GM23248 (cell line): ENCODE results near the gene SYK. TPM values are rescaled to one million over a fixed set of nuclear protein-coding genes. Genes with fewer than 3 reads are reported as not detected.
"Not testable (repeated sequence)": the region's sequence is repeated elsewhere in the genome, so short reads cannot be mapped to it uniquely, and the experiment has no call there.

Experiments
- DNase-seq: peaks from one replicate; pipeline ENCODE4 v3.0.0-alpha.2; 2015
- H2AFZ ChIP-seq: fragments of 200-600 bp; sonication (generic); 2 replicates; pipeline ENCODE4 v1.6.1; 2016; ENCODE audit warnings: antibody characterized with exemption
- H3F3A ChIP-seq: fragments of 200-600 bp; sonication (generic); 2 replicates; pipeline ENCODE4 v1.6.1; 2016; ENCODE audit warnings: mild to moderate bottlenecking, antibody characterized with exemption, mixed run types; ENCODE audit not compliant: insufficient read depth
- H3K27ac ChIP-seq: fragments of 200-600 bp; sonication (generic); 2 replicates; pipeline ENCODE4 v1.5.1; 2016; ENCODE audit warnings: mild to moderate bottlenecking
- H3K27me3 ChIP-seq: fragments of 200-600 bp; sonication (generic); replicated peaks from 2 replicates; pipeline ENCODE4 v1.6.1; 2016; ENCODE audit warnings: mild to moderate bottlenecking; ENCODE audit not compliant: insufficient read depth
- H3K36me3 ChIP-seq: fragments of 200-600 bp; sonication (generic); 2 replicates; pipeline ENCODE4 v1.6.1; 2016; ENCODE audit warnings: low read depth, mild to moderate bottlenecking
- H3K4me1 ChIP-seq: fragments of 200-600 bp; sonication (generic); 2 replicates; pipeline ENCODE4 v1.6.1; 2016; ENCODE audit warnings: mild to moderate bottlenecking; ENCODE audit not compliant: insufficient read depth
- H3K4me2 ChIP-seq: fragments of 200-600 bp; sonication (generic); one replicate; pipeline ENCODE4 v1.6.1; 2016; ENCODE audit warnings: mild to moderate bottlenecking; ENCODE audit not compliant: unreplicated experiment
- H3K4me3 ChIP-seq: fragments of 200-600 bp; sonication (generic); 2 replicates; pipeline ENCODE4 v1.5.1; 2016; ENCODE audit warnings: mild to moderate bottlenecking
- H3K79me2 ChIP-seq: fragments of 200-600 bp; sonication (generic); 2 replicates; pipeline ENCODE4 v1.6.1; 2016; ENCODE audit warnings: mild to moderate bottlenecking; ENCODE audit not compliant: insufficient read depth
- H3K9ac ChIP-seq: fragments of 200-600 bp; sonication (generic); 2 replicates; pipeline ENCODE4 v1.6.1; 2016; ENCODE audit warnings: mild to moderate bottlenecking
- H3K9me2 ChIP-seq: fragments of 200-600 bp; sonication (generic); 2 replicates; pipeline ENCODE4 v1.6.1; 2016; ENCODE audit warnings: mixed run types, mild to moderate bottlenecking, moderate library complexity; ENCODE audit not compliant: insufficient read depth
- H3K9me3 ChIP-seq: fragments of 200-600 bp; sonication (generic); one replicate; pipeline ENCODE4 v1.6.1; 2017; ENCODE audit warnings: low read depth
- H4K20me1 ChIP-seq: fragments of 200-600 bp; sonication (generic); 2 replicates; pipeline ENCODE4 v1.6.0; 2016; ENCODE audit not compliant: insufficient read depth
- EZH2 ChIP-seq: fragments of 200-600 bp; sonication (generic); IDR thresholded peaks from 2 replicates; pipeline ENCODE4 v1.6.1; 2018; ENCODE audit warnings: antibody characterized with exemption, mild to moderate bottlenecking; ENCODE audit not compliant: insufficient read depth, poor library complexity, severe bottlenecking
- EZH2phosphoT487 ChIP-seq: fragments of 200-600 bp; sonication (generic); IDR thresholded peaks from 2 replicates; pipeline ENCODE4 v1.6.1; 2018; ENCODE audit warnings: antibody characterized with exemption, moderate library complexity, mild to moderate bottlenecking, low read depth; ENCODE audit not compliant: insufficient read depth
- WGBS, 2 experiments: methylation state at CpG; one replicate each; pipeline ENCODE4 v1.1.6; 2015 to 2017; ENCODE audit warnings: low lambda C conversion rate in 2 of 2, low coverage in 1 of 2; ENCODE audit errors: missing lambda C conversion rate in 2 of 2; 5-methylcytosine and 5-hydroxymethylcytosine counted together
- in situ Hi-C: fragments of 300-500 bp; cut with MboI; formaldehyde crosslinking; loops from 2 replicates; pipeline ENCODE4 v1.15.0; 2020
- polyA plus RNA-seq: library from polyadenylated mRNA; unstranded; fragments of >200 nt; fragmentation: Nextera tagmentation; extraction: Ambion mirVana; gene quantifications from 2 replicates; pipeline ENCODE4 v1.2.1, GENCODE V29; 2016
- total RNA-seq: library from RNA; depleted of rRNA; stranded (reverse); fragments of >200 nt; shearing (Covaris generic); gene quantifications from 2 replicates; pipeline ENCODE4 v1.2.3, GENCODE V29; 2014

The SYK gene
- total and polyA plus RNA-seq, 2 experiments from 2014 or later: not detected

GRCh38 chr9:90789862-90790261, 11.8 kb upstream of the SYK start:
- Histone ChIP-seq H3K79me2 (no peaks in the 10 kb centered on the region), H3K4me1 (no peaks in the 10 kb centered on the region), H3K9me3 (no peaks in the 10 kb centered on the region), H3K36me3 (no peaks in the 10 kb centered on the region), H2AFZ (no peak overlapping the region), H3K9ac (no peak overlapping the region), H3K27ac (no peak overlapping the region), H3F3A (no peaks in the 10 kb centered on the region), H3K4me3 (no peak overlapping the region), H3K4me2 (no peak overlapping the region), H3K9me2 (no peaks in the 10 kb centered on the region), H3K27me3 (no peaks in the 10 kb centered on the region), H4K20me1 (no peaks in the 10 kb centered on the region)
- 14% methylated on average over 4 of the region's 4 CpGs for WGBS, 2 experiments
- in situ Hi-C loops: no loop called here
- no peak for TF ChIP-seq EZH2phosphoT487
- no peak for TF ChIP-seq EZH2
- no peak for DNase-seq

GRCh38 chr9:90793024-90793423, 8.6 kb upstream of the SYK start:
- H3K9ac ChIP-seq, H3K9me3 ChIP-seq, H3K36me3 ChIP-seq, H3K27ac ChIP-seq, H3K9me2 ChIP-seq, H3K4me1 ChIP-seq, H3F3A ChIP-seq, H3K4me3 ChIP-seq, H2AFZ ChIP-seq, in situ Hi-C loops, H4K20me1 ChIP-seq, H3K79me2 ChIP-seq, H3K4me2 ChIP-seq, DNase-seq, H3K27me3 ChIP-seq: not testable (repeated sequence)
- WGBS, 2 experiments: 25 to 47% methylated on average over 2 to 3 of the region's 3 CpGs

- H3F3A ChIP-seq: no peaks in the 10 kb centered on the region
- TF ChIP-seq EZH2phosphoT487 (no peak), EZH2 (no peak)
- DNase-seq: no peak
- no peak overlapping the region for H3K27ac ChIP-seq
- no peaks in the 10 kb centered on the region for H3K4me1 ChIP-seq
- H3K9me2 ChIP-seq: no peaks in the 10 kb centered on the region
- no peak overlapping the region for H3K9ac ChIP-seq
- H4K20me1 ChIP-seq: no peaks in the 10 kb centered on the region
- H3K79me2 ChIP-seq: no peaks in the 10 kb centered on the region
- H3K9me3 ChIP-seq: no peaks in the 10 kb centered on the region
- H3K27me3 ChIP-seq: no peaks in the 10 kb centered on the region
- H3K4me2 ChIP-seq: no peak overlapping the region
- no peak overlapping the region for H3K4me3 ChIP-seq
- in situ Hi-C loops: no loop called here
- H3K36me3 ChIP-seq: no peaks in the 10 kb centered on the region
- H2AFZ ChIP-seq: no peak overlapping the region
- 35 to 41% methylated on average over 2 of the region's 2 CpGs for WGBS, 2 experiments
Observed at GRCh38 chr9:90793729-90794128, 7.9 kb upstream of the SYK start.

GRCh38 chr9:90795084-90795483, 6.5 kb upstream of the SYK start:
- Histone ChIP-seq H4K20me1 (no peaks in the 10 kb centered on the region), H3K79me2 (no peaks in the 10 kb centered on the region), H3K27me3 (peaks cover 2% of the 10 kb centered on the region; the same call in 1 of the 2 replicates), H3K9ac (no peak overlapping the region), H3F3A (no peaks in the 10 kb centered on the region), H3K27ac (no peak overlapping the region), H3K9me2 (no peaks in the 10 kb centered on the region), H3K36me3 (no peaks in the 10 kb centered on the region), H3K9me3 (no peaks in the 10 kb centered on the region), H3K4me1 (no peaks in the 10 kb centered on the region), H3K4me2 (no peak overlapping the region), H2AFZ (no peak overlapping the region), H3K4me3 (no peak overlapping the region)
- in situ Hi-C loops: no loop called here
- WGBS, 2 experiments: 42 to 43% methylated on average over 3 of the region's 3 CpGs
- DNase-seq: no peak
- TF ChIP-seq EZH2phosphoT487 (no peak), EZH2 (no peak)

- Histone ChIP-seq H3K4me2 (no peak overlapping the region), H4K20me1 (no peaks in the 10 kb centered on the region), H3K36me3 (no peaks in the 10 kb centered on the region), H3K9me3 (no peaks in the 10 kb centered on the region), H3K9ac (no peak overlapping the region), H3K4me1 (no peaks in the 10 kb centered on the region), H3K4me3 (no peak overlapping the region), H3F3A (no peaks in the 10 kb centered on the region), H3K79me2 (no peaks in the 10 kb centered on the region), H3K27ac (no peak overlapping the region), H3K9me2 (no peaks in the 10 kb centered on the region), H2AFZ (no peak overlapping the region), H3K27me3 (peaks cover 11% of the 10 kb centered on the region)
- 42 to 47% methylated on average over 5 of the region's 5 CpGs for WGBS, 2 experiments
- in situ Hi-C loops: no loop called here
- no peak for TF ChIP-seq EZH2
- TF ChIP-seq EZH2phosphoT487: no peak
- DNase-seq: no peak
Observed at GRCh38 chr9:90795871-90796317, 5.7 kb upstream of the SYK start.
